K562 (cell line): Measurements from ENCODE around the gene SUMF1. TPM values are rescaled to one million over a fixed set of nuclear protein-coding genes. Genes with fewer than 3 reads are reported as not detected.
A peak's percentile ranks its signal among the peaks of the same experiment; 100 is the strongest.

Source experiments
- ARID1B ChIP-seq: fragments of 450-650 bp; IDR thresholded peaks from 2 replicates; pipeline ENCODE4 v1.6.1; 2016; ENCODE audit warnings: antibody characterized with exemption, mild to moderate bottlenecking, inconsistent platforms
- CCNT2 ChIP-seq: IDR thresholded peaks from 2 replicates; pipeline ENCODE4 v1.6.1; 2011; ENCODE audit warnings: borderline replicate concordance, low read depth, mild to moderate bottlenecking, moderate library complexity, mixed read lengths, low read length; ENCODE audit not compliant: insufficient read length; ENCODE audit errors: extremely low read depth
- DPF2 ChIP-seq: fragments of 450-650 bp; IDR thresholded peaks from 2 replicates; pipeline ENCODE4 v1.6.1; 2016
- ERF ChIP-seq: fragments of 450-650 bp; formaldehyde crosslinking; IDR thresholded peaks from 2 replicates; pipeline ENCODE4 v1.4.0; 2020; ENCODE audit warnings: mild to moderate bottlenecking, mixed read lengths
- FOXK2 ChIP-seq, 2 experiments: fragments of 450-650 bp; IDR thresholded peaks in 1 of 2; conservative IDR thresholded peaks in 1 of 2; 2 replicates each; pipeline ENCODE4 v1.6.1; 2016; ENCODE audit warnings: low read depth in 2 of 2, mild to moderate bottlenecking in 1 of 2
- MAZ ChIP-seq, 2 experiments: fragments of 450-650 bp in 1 of 2; sonication (generic) in 1 of 2; formaldehyde crosslinking; IDR thresholded peaks in 1 of 2; conservative IDR thresholded peaks in 1 of 2; 2 replicates each; pipeline versions ENCODE4 v1.4.0 to v1.5.0; 2020; ENCODE audit warnings: mild to moderate bottlenecking in 1 of 2, missing genetic modification reagents in 1 of 2
- MYC ChIP-seq, 2 experiments: fragments of 250-450 bp in 1 of 2; sonication (Bioruptor Pico) in 1 of 2; IDR thresholded peaks; 2 replicates each; pipeline versions ENCODE4 v1.5.1 to v1.6.1; 2012 to 2021; ENCODE audit warnings: low read depth in 2 of 2, borderline replicate concordance in 1 of 2, improper control_type of control experiment in 1 of 2, low read length in 1 of 2, mild to moderate bottlenecking in 1 of 2, moderate library complexity in 1 of 2
- PML ChIP-seq: IDR thresholded peaks from 2 replicates; pipeline ENCODE4 v1.6.1; 2012; ENCODE audit warnings: low read length, inconsistent platforms
- SMARCE1 ChIP-seq: fragments of 450-650 bp; IDR thresholded peaks from 2 replicates; pipeline ENCODE4 v1.7.1; 2016; ENCODE audit warnings: mild to moderate bottlenecking
- TCF3 ChIP-seq: sonication (generic); formaldehyde crosslinking; IDR thresholded peaks from 2 replicates; pipeline ENCODE4 v1.4.0; 2020; ENCODE audit warnings: mild to moderate bottlenecking, missing genetic modification reagents
- TRIM24 ChIP-seq, 2 experiments: fragments of 450-650 bp; IDR thresholded peaks; 2 replicates each; pipeline ENCODE4 v1.6.1; 2016
- ZNF134 ChIP-seq: fragments of 250-450 bp; sonication (Bioruptor Pico); conservative IDR thresholded peaks from 2 replicates; pipeline ENCODE4 v1.4.0; 2020
- ZNF584 ChIP-seq: fragments of 200-800 bp; sonication (Bioruptor generic); IDR thresholded peaks from 2 replicates; pipeline ENCODE4 v1.6.1; 2016; ENCODE audit warnings: low read depth, mild to moderate bottlenecking, missing genetic modification characterization, missing compliant biosample characterization
- ZNF589 ChIP-seq: fragments of 200-800 bp; sonication (Bioruptor generic); IDR thresholded peaks from 2 replicates; pipeline ENCODE4 v1.6.1; 2016; ENCODE audit warnings: low read depth, missing genetic modification characterization, missing compliant biosample characterization
- ZNF778 ChIP-seq: fragments of 450-650 bp; formaldehyde crosslinking; IDR thresholded peaks from 2 replicates; pipeline ENCODE4 v1.4.0; 2020; ENCODE audit warnings: mild to moderate bottlenecking, moderate library complexity
- polyA plus RNA-seq, 8 experiments: library from polyadenylated mRNA; depleted of rRNA in 4 of 8; stranded (reverse) in 5 of 8; unstranded in 3 of 8; fragments of >200 nt; fragmentation: Nextera tagmentation in 2 of 8; fragmentation: Illumina TruSeq in 1 of 8; extraction: Ambion mirVana in 2 of 8; extraction: Trizol in 1 of 8; gene quantifications; 2 replicates each; pipeline versions ENCODE4 v1.2.1 to v1.2.3, GENCODE V29; 2011 to 2014; ENCODE audit warnings: inconsistent platforms in 1 of 8, missing spikeins in 1 of 8
- total RNA-seq, 7 experiments: library from RNA; depleted of rRNA in 6 of 7; stranded (reverse); fragments of >200 nt in 6 of 7; fragmentation: Illumina TruSeq in 2 of 7; extraction: Trizol in 2 of 7; gene quantifications; 2 replicates each; pipeline versions ENCODE4 v1.2.1 to v1.2.3, GENCODE V29; 2011 to 2021; ENCODE audit warnings: low replicate concordance in 1 of 7
- TF ChIP-seq, protein P1 (sequence below): fragments of 450-650 bp; formaldehyde crosslinking; IDR thresholded peaks from 2 replicates; pipeline ENCODE4 v1.4.0; 2020; ENCODE audit warnings: mild to moderate bottlenecking, moderate library complexity
- TF ChIP-seq, protein P2 (sequence below), 2 experiments: fragments of 450-650 bp in 1 of 2; sonication (generic) in 1 of 2; formaldehyde crosslinking in 1 of 2; IDR thresholded peaks in 1 of 2; conservative IDR thresholded peaks in 1 of 2; 2 replicates each; pipeline versions ENCODE4 v1.6.1 to v1.8.1; 2016 to 2023; ENCODE audit warnings: mild to moderate bottlenecking in 2 of 2, moderate library complexity in 2 of 2, inconsistent platforms in 1 of 2, missing genetic modification reagents in 1 of 2
- TF ChIP-seq, protein P3 (sequence below): fragments of 250-450 bp; sonication (Bioruptor Pico); IDR thresholded peaks from 2 replicates; pipeline ENCODE4 v1.4.0; 2020; ENCODE audit warnings: mild to moderate bottlenecking
- TF ChIP-seq, protein P4 (sequence below): sonication (generic); formaldehyde crosslinking; IDR thresholded peaks from 2 replicates; pipeline ENCODE4 v1.4.0; 2020; ENCODE audit warnings: mild to moderate bottlenecking, missing genetic modification reagents

Gene SUMF1
- total and polyA plus RNA-seq, 9 of the 15 experiments (the other 6 are each of a cell fraction or from before 2014, with no cell fraction given) = 1.3 to 7.4 (median 4.2) TPM

DNA sequence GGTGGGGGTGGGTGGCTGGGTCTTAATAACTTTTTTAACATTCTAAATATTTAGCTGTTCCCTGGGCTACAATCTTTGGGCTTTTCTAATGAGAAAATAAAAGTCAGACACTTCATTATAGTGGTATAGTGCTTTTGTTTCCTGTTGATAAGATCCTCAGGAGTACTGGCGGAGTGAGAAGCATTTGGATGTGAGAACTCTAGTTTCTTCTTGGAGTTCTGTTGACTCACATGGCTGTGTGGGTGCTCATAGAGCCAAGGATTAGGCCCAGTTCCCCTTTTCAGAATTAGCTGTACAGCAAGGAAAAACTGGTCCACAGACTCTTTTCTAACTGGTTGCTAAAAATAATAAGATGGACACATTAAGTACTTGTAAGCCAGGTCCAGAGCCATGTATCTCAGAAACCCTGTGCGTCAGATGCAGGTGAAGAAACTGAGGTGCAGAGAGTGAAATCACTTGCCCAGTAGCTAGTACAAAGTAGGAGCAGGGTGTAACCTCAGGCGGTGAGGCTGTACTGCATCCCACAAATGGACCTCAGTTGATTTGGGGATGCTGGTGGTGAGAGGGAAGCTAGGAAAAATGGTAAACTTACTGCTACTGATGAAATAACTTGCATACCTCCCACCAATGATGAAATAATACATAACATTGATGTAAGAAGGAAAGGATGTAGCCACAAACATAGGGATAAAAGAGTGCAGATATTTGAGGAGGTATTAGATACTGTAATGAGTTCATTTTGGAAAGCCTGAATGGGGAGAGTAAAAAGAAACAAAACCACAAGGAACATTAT is 28.4 kb upstream of the SUMF1 start (continued):
- TF ChIP-seq TRIM24 (IDR thresholded peaks at IDR 0.05) (peak in 1 of 2 experiments; percentile 53; a peak in 2 of 4 replicates), ARID1B (peak; percentile 56), MAZ (CRISPR knock-in tag; conservative IDR thresholded peaks at IDR 0.05 in 1 of 2, IDR thresholded peaks at IDR 0.05 in 1 of 2) (0 out of 4 replicates have a peak, but pooled peaks of 1 of the 2 experiments have one; percentile 27), ERF (0 out of 2 replicates have a peak, but pooled peaks have one; percentile 41), MYC (IDR thresholded peaks at IDR 0.05; ENCODE audit: low read depth, low read length) (0 out of 2 replicates have a peak, but pooled peaks have one; percentile 25), MYC (CRISPR knock-in tag; IDR thresholded peaks at IDR 0.05; ENCODE audit: borderline replicate concordance, low read depth) (no peak), ZNF584 (CRISPR knock-in tag) (peak; percentile 59; the same call in 1 of the 2 replicates), ZNF134 (peak; percentile 19; the same call in 1 of the 2 replicates), ZNF589 (CRISPR knock-in tag) (peak; percentile 86), PML (peak; percentile 31; the same call in 1 of the 2 replicates), ZNF778 (CRISPR knock-in tag) (no peak), SMARCE1 (peak; percentile 69), TCF3 (CRISPR knock-in tag) (peak; percentile 38; the same call in 1 of the 2 replicates), DPF2 (peak; percentile 48; the same call in 1 of the 2 replicates), CCNT2 (no peak), FOXK2 (conservative IDR thresholded peaks at IDR 0.05 in 1 of 2, IDR thresholded peaks at IDR 0.05 in 1 of 2; ENCODE audit: low read depth in 2 of 2) (0 out of 4 replicates have a peak, but pooled peaks of 1 of the 2 experiments have one; percentile 4)
- TF ChIP-seq, protein P1, sequence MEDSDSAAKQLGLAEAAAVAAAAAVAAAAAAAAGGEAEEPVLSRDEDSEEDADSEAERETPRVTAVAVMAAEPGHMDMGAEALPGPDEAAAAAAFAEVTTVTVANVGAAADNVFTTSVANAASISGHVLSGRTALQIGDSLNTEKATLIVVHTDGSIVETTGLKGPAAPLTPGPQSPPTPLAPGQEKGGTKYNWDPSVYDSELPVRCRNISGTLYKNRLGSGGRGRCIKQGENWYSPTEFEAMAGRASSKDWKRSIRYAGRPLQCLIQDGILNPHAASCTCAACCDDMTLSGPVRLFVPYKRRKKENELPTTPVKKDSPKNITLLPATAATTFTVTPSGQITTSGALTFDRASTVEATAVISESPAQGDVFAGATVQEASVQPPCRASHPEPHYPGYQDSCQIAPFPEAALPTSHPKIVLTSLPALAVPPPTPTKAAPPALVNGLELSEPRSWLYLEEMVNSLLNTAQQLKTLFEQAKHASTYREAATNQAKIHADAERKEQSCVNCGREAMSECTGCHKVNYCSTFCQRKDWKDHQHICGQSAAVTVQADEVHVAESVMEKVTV = 0 out of 2 replicates have a peak, but pooled peaks have one; percentile 4
- TF ChIP-seq, protein P2, sequence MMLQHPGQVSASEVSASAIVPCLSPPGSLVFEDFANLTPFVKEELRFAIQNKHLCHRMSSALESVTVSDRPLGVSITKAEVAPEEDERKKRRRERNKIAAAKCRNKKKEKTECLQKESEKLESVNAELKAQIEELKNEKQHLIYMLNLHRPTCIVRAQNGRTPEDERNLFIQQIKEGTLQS (IDR thresholded peaks at IDR 0.05) = peak; percentile 69; the same call in 1 of the 2 replicates
- TF ChIP-seq, protein P2 (CRISPR knock-in tag; conservative IDR thresholded peaks at IDR 0.05) = no peak
- TF ChIP-seq, protein P3, sequence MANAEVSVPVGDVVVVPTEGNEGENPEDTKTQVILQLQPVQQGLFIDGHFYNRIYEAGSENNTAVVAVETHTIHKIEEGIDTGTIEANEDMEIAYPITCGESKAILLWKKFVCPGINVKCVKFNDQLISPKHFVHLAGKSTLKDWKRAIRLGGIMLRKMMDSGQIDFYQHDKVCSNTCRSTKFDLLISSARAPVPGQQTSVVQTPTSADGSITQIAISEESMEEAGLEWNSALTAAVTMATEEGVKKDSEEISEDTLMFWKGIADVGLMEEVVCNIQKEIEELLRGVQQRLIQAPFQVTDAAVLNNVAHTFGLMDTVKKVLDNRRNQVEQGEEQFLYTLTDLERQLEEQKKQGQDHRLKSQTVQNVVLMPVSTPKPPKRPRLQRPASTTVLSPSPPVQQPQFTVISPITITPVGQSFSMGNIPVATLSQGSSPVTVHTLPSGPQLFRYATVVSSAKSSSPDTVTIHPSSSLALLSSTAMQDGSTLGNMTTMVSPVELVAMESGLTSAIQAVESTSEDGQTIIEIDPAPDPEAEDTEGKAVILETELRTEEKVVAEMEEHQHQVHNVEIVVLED (CRISPR knock-in tag) = 0 out of 2 replicates have a peak, but pooled peaks have one; percentile 8
- TF ChIP-seq, protein P4, sequence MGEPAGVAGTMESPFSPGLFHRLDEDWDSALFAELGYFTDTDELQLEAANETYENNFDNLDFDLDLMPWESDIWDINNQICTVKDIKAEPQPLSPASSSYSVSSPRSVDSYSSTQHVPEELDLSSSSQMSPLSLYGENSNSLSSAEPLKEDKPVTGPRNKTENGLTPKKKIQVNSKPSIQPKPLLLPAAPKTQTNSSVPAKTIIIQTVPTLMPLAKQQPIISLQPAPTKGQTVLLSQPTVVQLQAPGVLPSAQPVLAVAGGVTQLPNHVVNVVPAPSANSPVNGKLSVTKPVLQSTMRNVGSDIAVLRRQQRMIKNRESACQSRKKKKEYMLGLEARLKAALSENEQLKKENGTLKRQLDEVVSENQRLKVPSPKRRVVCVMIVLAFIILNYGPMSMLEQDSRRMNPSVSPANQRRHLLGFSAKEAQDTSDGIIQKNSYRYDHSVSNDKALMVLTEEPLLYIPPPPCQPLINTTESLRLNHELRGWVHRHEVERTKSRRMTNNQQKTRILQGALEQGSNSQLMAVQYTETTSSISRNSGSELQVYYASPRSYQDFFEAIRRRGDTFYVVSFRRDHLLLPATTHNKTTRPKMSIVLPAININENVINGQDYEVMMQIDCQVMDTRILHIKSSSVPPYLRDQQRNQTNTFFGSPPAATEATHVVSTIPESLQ (CRISPR knock-in tag) = peak; percentile 52
